Activated naive CD4-positive, alpha-beta T cell treated with anti-CD3 and anti-CD28 coated beads, Interleukin-2, amount 10 ng/mL, durations not matched to agents 7 days and 5 days (primary cell): Measurements from ENCODE around the gene INAFM2.
A peak's percentile ranks its signal among the peaks of the same experiment; 100 is the strongest.

Experiments
- CTCF ChIA-PET: fragments of 350-600 bp; sonication (Branson Sonifier 250); formaldehyde crosslinking; loops from one replicate; lab custom pipeline; 2021; ENCODE audit warnings: antibody characterized with exemption; lab: Charles Lee
- DNase-seq: peaks from one replicate; pipeline ENCODE4 v3.0.0-alpha.2; 2020
- H3K27ac Mint-ChIP-seq: one replicate; pipeline ENCODE4 v1.8.0; 2021; ENCODE audit warnings: mild to moderate bottlenecking, moderate library complexity, mixed read lengths
- H3K27me3 Mint-ChIP-seq: one replicate; pipeline ENCODE4 v1.8.0; 2021; ENCODE audit warnings: mild to moderate bottlenecking, mixed read lengths
- H3K36me3 Mint-ChIP-seq: one replicate; pipeline ENCODE4 v1.8.0; 2021; ENCODE audit warnings: mixed read lengths
- H3K4me1 Mint-ChIP-seq: one replicate; pipeline ENCODE4 v1.8.0; 2021; ENCODE audit warnings: mixed read lengths
- H3K4me3 Mint-ChIP-seq: one replicate; pipeline ENCODE4 v1.8.0; 2021; ENCODE audit warnings: mild to moderate bottlenecking, moderate library complexity, mixed read lengths
- H3K9me3 Mint-ChIP-seq: one replicate; pipeline ENCODE4 v1.8.0; 2021; ENCODE audit warnings: mixed read lengths

INAFM2 gene

GRCh38 chr15:40364251-40364650 is 40.8 kb downstream of the INAFM2 start:
- Mint-ChIP-seq H3K9me3 (no peaks in the 10 kb centered on the region), H3K27ac (no peak overlapping the region), H3K27me3 (peaks cover 44% of the 10 kb centered on the region), H3K4me3 (no peak overlapping the region), H3K4me1 (peaks cover 20% of the 10 kb centered on the region), H3K36me3 (no peaks in the 10 kb centered on the region)
- CTCF ChIA-PET, result interaction anchor here (4.0 kb wide), 1 partner anchor 20 kb away, joined by 21 read pairs; no protein-coding TSS in a partner anchor
- DNase-seq, result no peak

DNA sequence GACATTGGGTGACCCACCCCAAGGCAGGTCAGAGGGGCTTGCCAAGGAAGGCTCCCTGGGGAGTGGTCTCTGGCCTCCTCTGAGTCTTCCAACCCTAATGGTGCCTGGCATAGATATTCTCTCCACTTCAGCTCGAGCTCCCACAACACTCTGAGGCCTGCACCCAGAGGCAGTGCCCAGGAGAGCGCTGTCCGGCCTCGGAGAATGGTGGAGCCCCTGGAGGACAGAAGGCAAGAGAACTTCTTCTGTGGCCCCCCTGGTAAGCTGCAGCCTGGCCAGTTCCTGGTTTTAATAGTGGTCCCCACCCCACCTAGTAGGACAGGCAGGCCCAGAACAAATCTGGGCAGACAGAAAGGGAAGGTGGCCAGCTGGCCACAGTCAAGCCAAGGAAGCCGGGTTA is 41.5 kb downstream of the INAFM2 start:
- Mint-ChIP-seq H3K4me3 (no peak overlapping the region), H3K27ac (no peak overlapping the region), H3K36me3 (no peaks in the 10 kb centered on the region), H3K4me1 (peaks cover 22% of the 10 kb centered on the region), H3K27me3 (peaks cover 45% of the 10 kb centered on the region), H3K9me3 (no peaks in the 10 kb centered on the region)
- DNase-seq, result no peak
- CTCF ChIA-PET, result interaction anchor here (0.9 to 4.0 kb wide), 3 partner anchors 21 to 57 kb away, joined by 3 to 21 read pairs (median 3); no protein-coding TSS in a partner anchor

DNA sequence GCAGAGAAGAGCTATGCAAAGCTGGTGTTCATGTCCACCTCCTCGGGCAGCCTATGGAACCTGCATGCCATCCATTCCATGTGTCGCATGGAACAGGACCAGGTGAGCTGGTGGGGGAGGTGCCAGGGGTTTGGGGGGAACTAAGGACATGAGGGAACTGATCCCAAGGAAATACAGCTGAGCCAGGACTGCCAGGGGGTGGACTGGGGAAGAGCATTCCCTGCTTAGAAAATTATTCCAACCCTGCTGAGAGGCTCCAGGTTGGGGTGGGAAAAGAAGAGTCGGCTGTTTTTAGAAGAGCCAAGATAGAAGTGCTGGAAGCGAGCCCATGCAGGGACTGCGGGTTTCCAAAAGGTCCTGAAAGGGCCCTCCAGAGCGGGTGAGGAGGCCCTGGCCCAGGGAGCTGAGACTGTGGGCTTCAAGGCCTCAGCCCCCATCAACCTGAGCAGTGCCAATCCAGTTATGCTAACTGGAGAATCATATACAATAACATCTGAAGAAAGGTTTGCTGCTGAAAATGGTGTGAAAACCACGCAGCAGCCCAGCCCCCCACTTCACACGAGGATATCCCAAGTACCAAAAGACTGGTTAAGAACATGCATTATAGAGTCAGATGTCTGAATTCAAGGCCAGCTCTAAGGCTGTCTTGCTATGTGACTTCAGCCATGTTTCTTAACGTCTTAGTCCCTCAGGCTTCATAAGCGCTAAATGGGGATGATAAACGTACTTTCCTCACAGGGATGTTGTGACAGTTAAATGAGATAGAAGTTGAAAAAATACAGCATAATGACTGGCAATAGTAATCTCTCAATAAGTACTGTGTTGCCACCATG is 42.3 kb downstream of the INAFM2 start:
- Mint-ChIP-seq H3K4me3 (no peak overlapping the region), H3K4me1 (peaks cover 22% of the 10 kb centered on the region), H3K27ac (no peak overlapping the region), H3K9me3 (no peaks in the 10 kb centered on the region), H3K27me3 (peaks cover 51% of the 10 kb centered on the region), H3K36me3 (no peaks in the 10 kb centered on the region)
- CTCF ChIA-PET, result interaction anchor here (0.7 to 4.0 kb wide), 6 partner anchors 9 to 372 kb away, joined by 3 to 21 read pairs (median 4); partner anchors contain the start of genes DISP2 and KNSTRN
- no peak for DNase-seq

DNA sequence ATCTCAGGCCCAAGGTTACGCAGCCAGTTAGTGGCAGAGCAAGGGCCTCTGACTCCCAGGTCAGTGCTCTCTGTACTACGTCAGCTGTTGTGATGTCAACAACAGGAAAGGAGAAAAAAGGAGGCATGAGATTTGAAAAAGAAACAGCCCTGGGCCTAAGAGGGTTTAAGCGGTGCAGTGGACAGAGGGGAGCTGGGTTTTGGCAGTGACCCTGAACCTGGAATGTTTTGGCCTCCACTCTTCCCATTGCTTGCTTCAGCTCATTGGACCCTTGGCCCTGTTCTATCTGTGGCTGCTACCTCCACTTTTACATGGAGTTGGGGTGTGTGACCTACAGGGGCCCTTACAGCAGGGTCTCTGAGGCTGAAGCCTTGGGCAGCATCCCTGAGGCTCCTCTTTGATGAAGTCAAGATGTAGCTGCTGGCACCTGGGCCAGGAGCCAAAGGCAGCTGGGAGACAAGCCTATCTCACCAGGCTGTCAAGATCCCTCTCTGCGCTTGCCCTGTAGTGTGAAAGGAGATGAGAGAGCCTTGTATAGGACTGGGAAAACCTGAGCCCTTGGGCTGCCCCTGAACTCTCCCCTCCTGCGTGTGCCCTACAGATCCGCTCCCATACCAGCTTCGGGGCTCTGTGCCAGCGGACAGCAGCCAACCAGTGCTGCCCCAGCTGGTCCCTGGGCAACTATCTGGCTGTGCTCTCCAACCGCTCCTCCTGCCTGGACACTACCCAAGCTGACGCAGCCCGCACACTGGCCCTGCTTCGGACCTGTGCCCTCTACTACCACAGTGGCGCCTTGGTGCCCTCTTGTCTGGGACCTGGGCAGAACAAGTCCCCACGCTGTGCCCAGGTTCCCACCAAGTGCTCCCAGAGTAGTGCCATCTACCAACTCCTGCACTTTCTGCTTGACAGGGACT is 43.2 kb downstream of the INAFM2 start:
- no peak for DNase-seq
- Mint-ChIP-seq H3K36me3 (no peaks in the 10 kb centered on the region), H3K4me1 (peaks cover 22% of the 10 kb centered on the region), H3K27ac (peak overlapping the region; percentile 39), H3K27me3 (peaks cover 55% of the 10 kb centered on the region), H3K9me3 (no peaks in the 10 kb centered on the region), H3K4me3 (peak overlapping the region; percentile 74)
- CTCF ChIA-PET, result interaction anchor here (0.6 to 4.0 kb wide), 9 partner anchors 10 to 148 kb away, joined by 3 to 34 read pairs (median 4); partner anchors contain the start of genes DISP2 and KNSTRN

DNA sequence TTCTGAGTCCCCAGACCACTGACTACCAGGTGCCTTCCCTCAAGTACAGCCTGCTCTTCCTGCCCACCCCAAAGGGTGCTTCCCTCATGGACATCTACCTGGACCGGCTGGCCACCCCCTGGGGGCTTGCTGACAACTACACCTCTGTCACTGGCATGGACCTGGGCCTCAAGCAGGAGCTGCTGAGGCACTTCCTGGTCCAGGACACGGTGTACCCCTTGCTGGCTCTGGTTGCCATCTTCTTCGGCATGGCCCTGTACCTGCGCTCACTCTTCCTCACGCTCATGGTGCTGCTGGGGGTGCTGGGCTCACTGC is 43.8 kb downstream of the INAFM2 start:
- peak overlapping the region; percentile 39 for H3K27ac Mint-ChIP-seq
- peak overlapping the region; percentile 74 for H3K4me3 Mint-ChIP-seq
- H3K27me3 Mint-ChIP-seq, result peaks cover 56% of the 10 kb centered on the region
- CTCF ChIA-PET, result interaction anchor here (0.7 to 3.3 kb wide), 8 partner anchors 11 to 149 kb away, joined by 3 to 34 read pairs (median 4); partner anchors contain the start of genes DISP2 and KNSTRN
- peaks cover 22% of the 10 kb centered on the region for H3K4me1 Mint-ChIP-seq
- no peak for DNase-seq
- H3K36me3 Mint-ChIP-seq, result no peaks in the 10 kb centered on the region
- no peaks in the 10 kb centered on the region for H3K9me3 Mint-ChIP-seq

DNA sequence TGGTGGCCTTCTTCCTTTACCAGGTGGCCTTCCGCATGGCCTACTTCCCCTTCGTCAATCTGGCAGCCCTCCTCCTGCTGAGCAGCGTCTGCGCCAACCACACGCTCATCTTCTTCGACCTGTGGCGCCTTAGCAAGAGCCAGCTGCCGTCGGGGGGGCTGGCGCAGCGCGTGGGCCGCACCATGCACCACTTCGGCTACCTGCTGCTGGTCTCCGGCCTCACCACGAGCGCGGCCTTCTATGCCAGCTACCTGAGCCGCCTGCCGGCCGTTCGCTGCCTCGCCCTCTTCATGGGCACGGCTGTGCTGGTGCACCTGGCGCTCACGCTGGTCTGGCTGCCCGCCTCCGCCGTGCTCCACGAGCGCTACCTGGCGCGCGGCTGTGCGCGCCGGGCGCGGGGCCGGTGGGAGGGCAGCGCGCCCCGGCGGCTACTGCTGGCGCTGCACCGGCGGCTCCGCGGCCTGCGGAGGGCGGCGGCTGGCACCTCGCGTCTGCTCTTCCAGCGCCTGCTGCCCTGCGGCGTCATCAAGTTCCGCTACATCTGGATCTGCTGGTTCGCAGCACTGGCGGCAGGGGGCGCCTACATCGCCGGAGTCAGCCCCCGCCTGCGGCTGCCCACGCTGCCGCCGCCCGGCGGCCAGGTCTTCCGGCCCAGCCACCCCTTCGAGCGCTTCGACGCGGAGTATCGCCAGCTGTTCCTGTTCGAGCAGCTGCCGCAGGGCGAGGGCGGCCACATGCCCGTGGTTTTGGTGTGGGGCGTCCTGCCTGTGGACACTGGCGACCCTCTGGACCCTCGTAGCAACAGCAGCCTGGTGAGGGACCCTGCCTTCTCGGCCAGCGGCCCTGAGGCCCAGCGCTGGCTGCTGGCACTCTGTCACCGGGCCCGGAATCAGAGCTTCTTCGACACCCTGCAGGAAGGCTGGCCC is 44.5 kb downstream of the INAFM2 start:
- Mint-ChIP-seq H3K4me1 (peaks cover 22% of the 10 kb centered on the region), H3K4me3 (peak overlapping the region; percentile 74), H3K36me3 (no peaks in the 10 kb centered on the region), H3K9me3 (no peaks in the 10 kb centered on the region), H3K27me3 (peaks cover 60% of the 10 kb centered on the region), H3K27ac (peak overlapping the region; percentile 39)
- CTCF ChIA-PET, result interaction anchor here (0.7 to 3.3 kb wide), 15 partner anchors 10 to 150 kb away, joined by 3 to 34 read pairs (median 4); partner anchors contain the start of genes DISP2, IVD and KNSTRN
- DNase-seq, result peak; percentile 92

DNA sequence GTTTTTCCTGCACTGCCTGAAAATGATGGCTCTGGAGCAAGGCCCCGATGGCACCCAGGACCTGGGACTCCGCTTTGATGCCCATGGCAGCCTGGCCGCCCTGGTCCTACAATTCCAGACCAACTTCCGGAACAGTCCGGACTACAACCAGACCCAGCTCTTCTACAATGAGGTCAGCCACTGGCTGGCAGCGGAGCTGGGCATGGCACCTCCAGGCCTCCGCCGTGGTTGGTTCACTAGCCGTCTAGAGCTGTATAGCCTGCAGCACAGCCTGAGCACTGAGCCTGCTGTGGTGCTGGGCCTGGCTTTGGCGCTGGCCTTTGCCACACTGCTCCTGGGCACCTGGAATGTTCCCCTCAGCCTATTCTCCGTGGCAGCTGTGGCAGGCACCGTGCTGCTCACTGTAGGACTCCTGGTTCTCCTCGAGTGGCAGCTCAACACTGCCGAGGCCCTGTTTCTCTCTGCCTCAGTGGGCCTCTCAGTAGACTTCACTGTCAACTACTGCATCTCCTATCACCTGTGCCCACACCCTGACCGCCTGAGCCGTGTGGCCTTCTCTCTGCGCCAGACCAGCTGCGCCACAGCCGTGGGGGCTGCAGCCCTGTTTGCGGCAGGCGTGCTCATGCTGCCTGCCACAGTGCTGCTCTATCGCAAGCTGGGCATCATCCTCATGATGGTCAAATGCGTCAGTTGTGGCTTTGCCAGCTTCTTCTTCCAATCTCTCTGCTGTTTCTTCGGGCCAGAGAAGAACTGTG is 45.4 kb downstream of the INAFM2 start:
- H3K9me3 Mint-ChIP-seq, result no peaks in the 10 kb centered on the region
- peaks cover 57% of the 10 kb centered on the region for H3K27me3 Mint-ChIP-seq
- H3K4me1 Mint-ChIP-seq, result peaks cover 22% of the 10 kb centered on the region
- peak overlapping the region; percentile 24 for H3K4me3 Mint-ChIP-seq
- no peak overlapping the region for H3K27ac Mint-ChIP-seq
- DNase-seq, result no peak
- no peaks in the 10 kb centered on the region for H3K36me3 Mint-ChIP-seq
- CTCF ChIA-PET, result interaction anchor here (0.6 to 3.3 kb wide), 16 partner anchors 9 to 119 kb away, joined by 3 to 34 read pairs (median 3); partner anchors contain the start of genes DISP2, IVD and KNSTRN

DNA sequence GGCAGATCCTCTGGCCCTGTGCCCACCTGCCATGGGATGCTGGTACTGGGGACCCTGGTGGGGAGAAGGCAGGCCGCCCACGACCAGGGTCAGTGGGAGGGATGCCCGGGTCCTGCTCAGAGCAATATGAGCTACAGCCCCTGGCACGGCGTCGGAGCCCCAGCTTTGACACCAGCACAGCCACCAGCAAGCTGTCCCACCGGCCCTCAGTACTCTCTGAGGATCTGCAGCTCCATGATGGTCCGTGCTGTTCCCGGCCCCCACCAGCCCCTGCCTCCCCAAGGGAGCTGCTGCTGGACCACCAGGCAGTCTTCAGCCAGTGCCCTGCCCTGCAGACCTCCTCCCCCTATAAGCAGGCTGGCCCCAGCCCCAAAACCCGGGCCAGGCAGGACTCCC is 46.0 kb downstream of the INAFM2 start:
- Mint-ChIP-seq H3K9me3 (no peaks in the 10 kb centered on the region), H3K27ac (no peak overlapping the region), H3K27me3 (peaks cover 59% of the 10 kb centered on the region), H3K4me1 (peaks cover 22% of the 10 kb centered on the region), H3K4me3 (peak overlapping the region; percentile 24), H3K36me3 (no peaks in the 10 kb centered on the region)
- DNase-seq, result no peak
- CTCF ChIA-PET, result interaction anchor here (0.5 to 3.3 kb wide), 7 partner anchors 13 to 161 kb away, joined by 3 to 34 read pairs (median 3); partner anchors contain the start of gene KNSTRN

DNA sequence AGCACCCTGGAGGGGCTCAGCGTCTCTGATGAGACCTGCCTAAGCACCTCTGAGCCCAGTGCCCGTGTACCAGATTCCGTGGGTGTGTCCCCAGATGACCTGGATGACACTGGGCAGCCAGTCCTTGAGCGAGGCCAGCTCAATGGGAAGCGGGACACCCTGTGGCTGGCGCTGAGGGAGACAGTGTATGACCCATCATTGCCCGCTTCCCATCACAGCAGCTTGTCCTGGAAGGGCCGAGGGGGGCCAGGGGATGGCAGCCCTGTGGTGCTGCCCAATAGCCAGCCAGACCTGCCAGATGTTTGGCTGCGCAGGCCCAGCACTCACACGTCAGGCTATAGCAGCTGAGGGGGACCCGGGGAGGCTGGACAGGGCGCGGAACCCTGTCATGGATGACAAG is 46.5 kb downstream of the INAFM2 start:
- Mint-ChIP-seq H3K27me3 (peaks cover 63% of the 10 kb centered on the region), H3K36me3 (no peaks in the 10 kb centered on the region), H3K4me3 (no peak overlapping the region), H3K27ac (no peak overlapping the region), H3K4me1 (peaks cover 22% of the 10 kb centered on the region), H3K9me3 (no peaks in the 10 kb centered on the region)
- no peak for DNase-seq
- CTCF ChIA-PET, result interaction anchor here (0.5 to 2.7 kb wide), 6 partner anchors 12 to 160 kb away, joined by 3 to 7 read pairs (median 3); partner anchors contain the start of genes DISP2 and KNSTRN

DNA sequence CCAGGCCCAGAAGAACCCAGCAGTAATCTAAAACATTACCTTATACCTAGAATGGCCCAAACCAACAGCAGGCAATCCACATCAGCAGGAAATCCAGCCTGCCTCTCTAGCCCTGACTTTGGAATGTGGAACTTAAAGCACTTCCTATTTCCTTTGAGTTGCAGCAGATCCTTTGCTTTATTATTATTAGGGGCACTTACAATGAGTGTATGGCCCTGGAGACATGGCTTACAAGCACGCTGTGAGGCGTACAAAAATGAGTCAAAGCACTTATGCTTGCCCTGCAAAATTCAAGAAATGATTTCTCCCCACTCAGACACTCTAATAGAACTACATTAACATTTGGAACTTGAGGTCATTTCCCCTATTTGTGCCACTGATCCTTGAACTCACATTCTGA is 49.5 kb downstream of the INAFM2 start:
- DNase-seq, result no peak
- CTCF ChIA-PET, result interaction anchor here (1.0 to 2.0 kb wide), 2 partner anchors 15 to 48 kb away, joined by 3 to 10 read pairs; partner anchors contain the start of gene DISP2
- Mint-ChIP-seq H3K36me3 (no peaks in the 10 kb centered on the region), H3K4me1 (peaks cover 5% of the 10 kb centered on the region), H3K27ac (no peak overlapping the region), H3K4me3 (no peak overlapping the region), H3K9me3 (no peaks in the 10 kb centered on the region), H3K27me3 (peaks cover 65% of the 10 kb centered on the region)
